ENCODE measurements around the gene VEGFB. TPM values are rescaled to one million over a fixed set of nuclear protein-coding genes. Genes with fewer than 3 reads are reported as not detected.

The VEGFB gene
- total and polyA plus RNA-seq, 2 of the 8 experiments (the other 6 are each of a cell fraction or from before 2014, with no cell fraction given): 9.3 to 49.6 TPM

GRCh38 chr11:64245401-64245796 lies 11.0 kb downstream of the VEGFB start (continued):
- no peak for TF ChIP-seq RXRA (IDR thresholded peaks at IDR 0.05; ENCODE audit: insufficient read depth, low read depth, low read length)
- TF ChIP-seq EGR1 (IDR thresholded peaks at IDR 0.05; ENCODE audit: borderline replicate concordance, low read depth, low read length): no peak
- no peak for TF ChIP-seq TAF7 (optimal IDR thresholded peaks at IDR 0.05; ENCODE audit: borderline replicate concordance, low read depth, low read length)
- TF ChIP-seq TCF12 (IDR thresholded peaks at IDR 0.05; ENCODE audit: low read depth, low read length): no peak
- no peak for TF ChIP-seq KDM1A (IDR thresholded peaks at IDR 0.05; ENCODE audit: borderline replicate concordance, low read length)
- no peak for TF ChIP-seq SUZ12 (IDR thresholded peaks at IDR 0.05; ENCODE audit: low read length)

Data from H1 (cell line).